Activated naive CD4-positive, alpha-beta T cell (primary cell): Measurements from ENCODE around the gene LMO1.

ENCODE experiments used
- DNase-seq, 4 experiments: peaks; one replicate each; lab custom pipeline; 2025; lab: John Stamatoyannopoulos, UW

Gene LMO1

DNA sequence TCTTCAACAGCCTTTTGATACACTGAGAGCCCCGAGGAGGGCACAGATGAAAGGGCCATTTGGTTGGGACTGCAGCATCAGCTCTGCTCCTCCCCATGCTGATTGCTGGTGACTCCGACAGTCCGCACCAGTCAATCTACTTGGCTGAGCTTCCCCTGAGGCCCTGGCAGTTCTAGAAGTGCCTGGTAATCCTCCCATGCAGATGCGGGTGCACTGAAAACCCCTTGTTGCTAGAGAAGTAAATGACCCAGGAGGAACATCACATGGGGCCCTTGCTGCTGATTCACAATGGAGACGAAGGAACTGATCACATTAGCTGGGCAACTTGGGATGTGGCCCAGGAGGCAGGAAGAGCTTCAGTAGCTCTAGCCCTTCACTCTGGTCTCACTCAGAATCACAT lies 59.7 kb downstream of the LMO1 start:
- no peak for DNase-seq

DNA sequence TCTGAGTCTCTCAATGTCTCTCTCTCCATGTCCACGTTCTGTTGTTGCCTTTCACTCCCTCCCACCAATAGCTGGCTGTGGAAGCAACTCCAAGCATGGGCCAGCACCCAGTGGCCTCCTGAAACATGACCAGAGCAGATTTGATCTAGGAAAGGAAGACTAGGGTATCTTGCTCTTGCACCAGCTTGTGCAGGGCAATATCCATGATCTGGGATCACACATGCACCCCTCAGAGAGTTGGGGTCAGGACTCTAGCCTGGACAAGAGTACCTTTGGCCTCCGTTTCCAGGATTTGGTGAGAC lies 60.3 kb downstream of the LMO1 start:
- no peak for DNase-seq

DNA sequence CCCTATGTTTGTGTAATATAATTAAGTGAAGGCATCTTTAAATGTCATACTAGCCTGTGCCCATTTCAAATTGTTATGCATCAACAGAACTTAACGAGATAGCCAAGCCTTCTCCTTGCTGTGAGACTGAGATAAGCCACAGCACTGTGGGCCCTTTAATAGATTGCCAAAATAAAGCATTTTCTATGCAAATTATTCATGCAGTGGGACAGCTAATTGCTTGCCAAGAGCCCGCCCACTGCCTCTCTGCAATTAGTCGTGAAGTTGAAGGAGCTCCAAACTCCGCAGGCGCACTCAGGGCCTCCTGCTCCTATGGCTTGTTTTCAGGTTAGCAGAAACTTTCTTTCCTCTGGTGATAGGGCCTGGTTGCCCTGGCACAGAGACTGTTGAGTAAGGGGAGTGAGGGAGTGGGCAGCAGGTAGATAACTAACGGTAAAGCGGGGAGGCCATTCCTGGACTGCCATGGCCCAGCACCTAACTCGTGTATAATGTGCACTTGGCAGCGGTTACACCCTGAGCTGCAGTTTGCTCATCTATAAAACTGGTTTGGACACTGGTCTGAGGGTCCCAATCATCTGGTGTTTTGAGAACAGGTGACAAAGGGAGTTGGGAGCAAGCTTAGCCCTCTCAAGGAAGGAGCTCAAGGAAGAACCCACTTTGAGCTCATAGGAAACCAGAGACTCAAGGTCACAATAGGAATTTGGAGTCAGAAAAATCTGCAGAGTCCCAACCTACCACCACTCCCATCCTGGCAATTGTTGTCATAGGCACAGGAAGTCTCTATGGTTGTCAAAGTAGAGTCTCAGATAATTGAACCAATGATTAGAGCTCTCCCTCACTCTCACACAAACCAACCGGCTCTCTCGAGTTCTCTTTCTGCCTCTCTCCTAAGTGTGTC lies 60.9 kb downstream of the LMO1 start:
- DNase-seq: no peak

DNA sequence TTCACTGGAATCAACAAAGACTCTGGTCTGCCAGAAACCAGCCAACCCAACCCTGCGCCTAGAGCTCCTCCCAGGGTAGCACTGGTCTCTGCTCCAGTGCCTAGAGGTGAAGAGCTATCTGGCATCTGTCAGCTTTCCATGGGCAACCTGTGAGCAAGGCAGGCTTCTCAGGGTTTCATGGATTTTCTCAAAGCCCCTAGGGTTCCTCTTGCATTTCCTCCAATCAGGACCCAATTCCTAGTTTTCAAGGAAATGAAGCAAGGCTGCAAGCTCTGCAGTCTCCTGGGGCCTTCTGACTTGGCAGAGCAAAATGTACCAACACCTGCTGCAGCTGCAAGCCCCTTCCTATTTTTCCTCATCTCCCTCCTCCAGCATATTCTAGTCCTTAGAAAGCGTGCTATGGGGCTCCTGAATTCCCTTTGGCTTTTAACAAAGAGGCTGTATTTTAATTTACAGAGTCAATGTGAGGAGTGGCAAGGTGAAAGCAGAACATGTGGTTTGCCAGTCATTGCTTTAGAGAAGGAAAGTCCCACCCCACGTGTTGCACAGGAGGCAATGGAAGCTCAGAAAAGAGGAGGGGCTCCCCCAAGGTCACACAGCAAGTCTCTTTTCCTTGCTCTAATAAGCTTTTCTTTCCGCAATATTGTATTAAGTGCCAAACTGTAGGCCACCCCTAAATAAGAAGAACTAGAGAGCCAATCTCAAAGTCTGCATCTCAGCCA lies 61.9 kb downstream of the LMO1 start:
- DNase-seq: no peak

DNA sequence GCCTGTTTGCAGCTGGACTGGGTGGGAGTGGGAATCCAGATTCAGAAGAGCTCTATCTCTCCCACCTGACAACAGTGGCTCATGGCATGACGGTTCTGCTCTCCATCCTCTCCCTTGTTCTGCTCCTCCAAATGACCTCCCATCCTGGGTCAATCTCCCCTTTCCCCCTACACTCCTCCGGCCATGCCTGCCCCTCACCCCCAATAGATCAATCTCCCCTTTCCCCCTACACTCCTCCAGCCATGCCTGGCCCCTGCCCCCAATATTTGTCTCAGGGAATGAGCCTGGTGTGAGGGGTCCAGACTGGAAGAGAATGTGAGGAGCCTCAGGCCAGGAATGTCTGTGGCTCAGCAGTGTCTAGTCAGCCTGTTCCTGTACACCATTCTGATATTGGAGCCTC lies 64.0 kb downstream of the LMO1 start:
- DNase-seq: no peak

DNA sequence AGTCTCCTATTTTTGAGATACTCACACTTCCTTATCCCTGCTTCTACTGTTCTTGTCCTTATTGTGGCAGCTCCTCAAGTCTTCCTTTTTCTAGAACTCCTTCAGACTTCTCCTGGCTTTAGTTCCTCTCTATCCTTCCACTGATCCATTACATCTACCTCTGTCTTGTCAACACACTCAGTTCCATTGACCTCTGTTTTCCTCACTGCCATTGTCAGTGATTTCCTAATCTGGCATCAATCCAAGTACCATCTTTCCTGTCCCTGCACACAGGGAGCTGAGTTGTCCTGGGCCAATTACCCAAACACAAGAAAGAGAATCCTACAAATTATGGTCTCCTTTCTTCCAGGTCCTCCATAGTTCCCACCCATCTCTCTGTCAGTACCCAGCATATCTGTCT lies 66.9 kb downstream of the LMO1 start:
- DNase-seq: no peak

DNA sequence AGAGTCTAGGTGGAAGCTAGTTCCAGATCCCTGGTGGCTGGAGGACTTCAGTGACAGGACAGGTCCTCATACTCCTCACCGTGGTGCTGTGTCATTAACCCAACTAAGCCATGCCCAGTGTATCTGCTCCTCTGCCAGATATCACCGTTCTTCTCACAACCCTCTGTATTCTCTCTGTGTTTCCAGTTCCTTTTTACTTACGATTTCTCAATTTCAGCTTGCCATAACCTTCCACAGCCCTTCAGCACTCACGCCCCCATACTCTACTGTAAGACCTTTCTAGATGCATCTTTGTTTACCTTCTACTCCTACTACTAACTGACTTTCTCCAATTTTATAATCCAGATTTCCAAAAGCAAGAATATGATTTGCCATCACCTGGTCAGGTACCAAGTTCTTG lies 68.7 kb downstream of the LMO1 start:
- DNase-seq: no peak

DNA sequence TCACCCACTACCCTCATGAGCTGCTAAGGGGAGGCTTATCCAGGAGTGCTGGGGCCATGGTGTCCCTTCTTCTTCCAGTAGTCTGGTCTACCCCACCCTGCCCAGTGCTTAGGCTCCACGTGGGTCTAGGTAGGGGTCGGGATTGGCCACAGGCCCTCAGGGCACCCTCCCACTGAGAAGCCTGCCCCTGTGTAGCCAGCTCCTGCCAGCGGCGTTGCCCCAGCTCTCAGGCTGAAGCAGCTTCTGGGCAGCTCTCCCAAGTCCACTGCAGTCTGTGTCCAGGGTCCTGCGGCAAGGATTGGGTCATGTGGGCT lies 70.8 kb downstream of the LMO1 start:
- no peak for DNase-seq

DNA sequence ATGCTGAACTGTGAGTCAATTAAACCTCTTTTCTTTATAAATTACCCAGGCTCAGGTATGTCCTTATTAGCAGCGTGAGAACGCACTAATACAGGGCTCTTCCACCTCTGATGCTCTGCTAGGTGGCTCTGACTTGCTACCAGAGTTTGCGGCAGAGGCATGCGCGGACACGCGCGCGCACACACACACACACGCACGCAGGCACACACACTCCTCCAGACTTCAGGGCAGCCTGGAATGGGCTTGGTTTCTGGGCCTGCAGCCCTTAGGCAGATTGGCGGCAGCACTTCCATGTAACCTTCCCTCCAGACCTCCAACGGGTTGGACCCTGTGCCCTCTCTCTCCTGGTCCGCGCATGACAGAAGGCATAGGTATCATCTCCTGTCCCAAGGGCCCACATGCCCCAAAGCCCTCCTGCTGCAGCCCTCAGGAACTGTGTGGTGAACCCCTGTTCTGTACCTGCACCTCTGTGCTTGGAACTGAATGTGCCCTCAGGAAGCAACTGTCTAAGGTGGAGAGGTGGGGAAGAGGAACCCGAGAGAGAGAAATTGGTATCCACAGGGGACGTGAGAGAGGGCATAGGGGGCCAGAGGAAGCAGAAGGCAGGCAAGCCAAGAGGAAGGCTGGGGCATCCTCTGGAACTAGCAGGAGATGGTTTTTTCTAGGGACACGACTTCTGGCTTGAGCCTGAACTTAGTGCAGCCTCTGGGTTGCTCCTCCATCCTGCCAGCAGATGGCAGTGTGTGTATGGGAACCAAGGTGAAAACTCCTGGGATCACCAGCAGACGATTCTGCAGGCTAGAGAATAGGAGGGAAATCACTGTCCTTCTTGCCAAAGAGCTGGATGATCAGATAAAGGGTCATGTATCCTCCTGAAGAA lies 71.4 kb downstream of the LMO1 start:
- DNase-seq: peak in 1 of 4 experiments; percentile 10

DNA sequence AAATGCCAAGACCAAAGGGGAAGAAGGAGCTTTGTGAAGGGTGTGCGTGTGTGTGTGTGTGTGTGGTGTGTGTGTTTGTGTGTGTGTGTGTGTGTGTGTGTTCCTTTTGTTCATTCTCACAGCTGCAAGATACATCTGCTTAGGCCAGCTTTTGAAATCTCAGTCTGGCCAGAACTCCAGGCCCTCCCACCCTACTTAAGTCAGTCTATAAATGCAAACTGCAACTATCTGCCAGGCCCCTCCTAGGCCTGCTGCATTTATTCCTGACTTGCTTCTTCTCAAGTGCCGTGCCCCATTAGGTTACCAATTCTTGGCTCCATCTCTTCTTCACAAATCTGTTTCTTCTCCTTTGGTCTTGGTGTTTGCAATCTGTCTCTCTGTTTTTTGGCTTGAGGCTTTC lies 73.2 kb downstream of the LMO1 start:
- no peak for DNase-seq

DNA sequence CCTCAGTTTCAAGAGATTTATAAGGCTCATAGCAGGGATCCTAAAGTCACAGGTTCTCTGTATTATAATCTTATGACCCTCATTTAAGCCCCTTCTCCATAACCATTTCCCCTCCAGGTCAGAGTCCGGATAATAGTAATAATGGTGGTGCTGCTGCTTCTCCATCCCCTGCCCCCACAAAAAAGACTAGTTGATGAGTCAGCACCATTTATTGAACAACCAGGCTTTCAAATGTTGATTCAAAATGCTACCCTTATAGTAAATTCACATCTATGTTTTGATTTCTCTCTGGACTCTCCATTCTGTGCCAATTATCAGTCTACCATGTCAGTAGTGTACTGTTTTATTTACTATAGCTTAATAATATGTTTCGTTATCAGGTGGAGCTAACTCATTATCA lies 77.2 kb downstream of the LMO1 start:
- DNase-seq: no peak

DNA sequence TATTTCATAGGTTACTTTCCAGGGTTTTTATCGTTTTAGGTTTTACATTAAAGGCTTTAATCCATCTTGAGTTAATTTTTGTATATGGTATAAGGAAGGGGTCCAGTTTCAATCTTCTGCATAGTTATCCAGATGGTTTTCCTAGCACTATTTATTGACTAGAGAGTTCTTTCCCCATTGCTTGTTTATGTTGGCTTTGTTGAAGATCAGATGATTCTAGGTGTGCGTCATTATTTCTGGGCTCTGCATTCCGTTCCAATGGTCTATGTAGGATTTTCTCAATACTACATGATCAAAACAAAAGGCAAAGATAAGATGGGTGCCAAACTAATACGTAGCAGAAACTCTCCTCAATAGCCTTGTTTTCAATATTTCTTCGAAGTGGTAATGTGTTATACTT lies 80.6 kb downstream of the LMO1 start:
- no peak for DNase-seq

DNA sequence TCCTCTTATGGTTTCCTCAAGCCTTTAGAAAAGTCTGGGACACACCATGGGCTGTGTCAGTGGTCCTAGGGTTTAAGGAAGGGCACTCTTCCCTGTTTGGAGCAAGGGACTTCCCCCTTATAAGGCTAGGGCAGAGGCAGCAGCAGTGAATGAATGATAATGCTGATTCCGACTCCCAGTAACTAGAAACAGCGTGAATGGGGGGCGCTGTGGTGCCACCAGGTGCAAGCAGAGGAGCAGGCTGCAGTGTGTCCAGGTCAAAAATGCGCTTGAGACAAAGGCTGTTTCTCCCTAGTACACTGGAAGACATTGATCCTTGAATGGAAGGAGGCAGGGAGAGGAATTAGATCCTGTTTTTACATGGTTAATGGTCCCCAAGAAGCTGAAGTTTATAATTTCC lies 83.2 kb downstream of the LMO1 start:
- DNase-seq: no peak

DNA sequence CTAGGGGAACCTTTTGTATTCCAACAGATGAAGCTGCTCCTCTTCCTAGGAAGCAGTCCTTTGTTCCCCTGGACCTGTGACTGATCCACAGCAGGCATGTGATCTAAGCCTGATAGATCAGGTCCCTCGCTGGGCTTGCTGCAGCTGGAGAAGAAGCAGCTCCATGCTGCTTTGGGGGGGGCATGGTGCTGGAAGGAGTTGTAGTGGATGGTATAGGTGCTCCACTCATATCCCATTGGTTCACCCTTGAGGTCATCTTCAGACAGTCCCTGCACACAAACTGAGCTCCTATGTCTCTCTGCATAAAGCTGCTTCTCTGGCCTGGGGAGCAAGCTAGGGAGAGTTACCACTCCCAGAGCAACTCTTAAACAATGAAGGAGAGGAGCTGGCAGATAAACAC lies 85.4 kb downstream of the LMO1 start:
- DNase-seq: no peak

DNA sequence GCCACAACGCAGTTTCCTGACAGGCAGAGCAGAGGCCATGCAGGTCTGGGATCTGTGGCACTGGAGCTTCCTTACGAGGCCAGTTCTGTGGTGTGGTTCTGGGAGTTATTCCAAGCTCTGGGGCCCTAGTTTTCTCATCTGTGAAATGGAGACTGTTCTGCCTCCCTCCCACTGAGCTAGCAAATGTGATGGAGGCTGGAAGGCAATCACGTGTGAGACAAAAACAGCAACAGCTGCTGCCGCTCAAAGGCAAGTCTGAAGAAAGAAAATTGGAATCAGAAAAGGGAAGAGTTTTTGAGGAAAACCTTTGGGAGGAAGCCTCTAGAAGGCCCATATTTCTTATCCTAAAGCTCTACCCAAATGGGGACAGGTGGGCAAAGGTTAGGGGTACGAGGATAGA lies 86.5 kb downstream of the LMO1 start:
- DNase-seq: no peak
